GM12878 (cell line): Measurements from ENCODE around the gene ANKRD17. TPM values are rescaled to one million over a fixed set of nuclear protein-coding genes. Genes with fewer than 3 reads are reported as not detected.

Source experiments
- ATAC-seq: fragments of 200-7000 bp; cut with Tn5 transposase; 3 replicates; pipeline ENCODE4 v1.9.1; 2020; ENCODE audit warnings: mild to moderate bottlenecking, moderate library complexity
- BruUV-seq: library from RNA; stranded (reverse); fragments of 400-500 nt; replicated peaks from 2 replicates; lab custom pipeline; 2021; lab: Mats Ljungman, UMichigan
- CTCF ChIA-PET: fragments of 300-600 bp; sonication (Branson Sonifier 250); formaldehyde crosslinking; extraction: SDS; loops from one replicate; lab custom pipeline; 2021; ENCODE audit warnings: inconsistent platforms; lab: Yijun Ruan, JAX
- POLR2A ChIA-PET: fragments of 350-600 bp; formaldehyde crosslinking; extraction: SDS; loops from one replicate; lab custom pipeline; 2021; ENCODE audit warnings: inconsistent platforms; lab: Charles Lee
- RAD21 ChIA-PET: fragments of 300-600 bp; sonication (Branson Sonifier 250); formaldehyde crosslinking; loops from one replicate; lab custom pipeline; 2023; ENCODE audit warnings: antibody characterized with exemption; ENCODE audit not compliant: unreplicated experiment; lab: Charles Lee
- SMC1A ChIA-PET: fragments of 300-600 bp; sonication (Branson Sonifier 250); formaldehyde crosslinking; loops from one replicate; lab custom pipeline; 2023; ENCODE audit not compliant: unreplicated experiment, uncharacterized antibody; lab: Charles Lee
- DNase-seq: peaks from one replicate; pipeline ENCODE4 v3.0.0-alpha.2; 2011; ENCODE audit warnings: low read depth, low spot score
- FAIRE-seq: peaks from 3 replicates; lab custom pipeline; 2011; peaks lifted over from hg19 to GRCh38; lab: Jason Lieb, UNC
- H2AFZ ChIP-seq: 2 replicates; pipeline ENCODE4 v1.6.0; 2011; ENCODE audit warnings: low read depth, low read length, control low read depth; ENCODE audit not compliant: control insufficient read depth
- H3K27ac ChIP-seq: 2 replicates; pipeline ENCODE4 v1.5.1; 2011; ENCODE audit warnings: control low read depth; ENCODE audit not compliant: control insufficient read depth, insufficient read depth
- H3K27me3 ChIP-seq, 2 experiments: replicated peaks in 1 of 2; 2 replicates each; pipeline versions ENCODE4 v1.6.0 to v1.6.1; 2011; ENCODE audit warnings: low read length in 1 of 2; ENCODE audit not compliant: control insufficient read depth in 2 of 2, insufficient read depth in 2 of 2
- H3K36me3 ChIP-seq, 2 experiments: 2 replicates each; pipeline ENCODE4 v1.5.1; 2011; ENCODE audit warnings: low read length in 1 of 2; ENCODE audit not compliant: control insufficient read depth in 2 of 2, insufficient read depth in 2 of 2
- H3K4me1 ChIP-seq: 2 replicates; pipeline ENCODE4 v1.6.1; 2011; ENCODE audit warnings: mild to moderate bottlenecking, low read length, moderate library complexity, mixed read lengths; ENCODE audit not compliant: control insufficient read depth, insufficient read depth
- H3K4me2 ChIP-seq: 2 replicates; pipeline ENCODE4 v1.6.0; 2011; ENCODE audit warnings: control low read depth; ENCODE audit not compliant: control insufficient read depth, insufficient read depth
- H3K4me3 ChIP-seq: fragments of 200-600 bp; sonication (generic); 2 replicates; pipeline ENCODE4 v1.5.1; 2016
- H3K79me2 ChIP-seq: 2 replicates; pipeline ENCODE4 v1.6.0; 2011; ENCODE audit warnings: low read length; ENCODE audit not compliant: control insufficient read depth, insufficient read depth
- H3K9ac ChIP-seq: 2 replicates; pipeline ENCODE4 v1.8.0; 2011; ENCODE audit warnings: low read length, control low read depth, mixed read lengths; ENCODE audit not compliant: control insufficient read depth, insufficient read depth
- H3K9me3 ChIP-seq: replicated peaks from 3 replicates; pipeline ENCODE4 v1.5.1; 2011; ENCODE audit warnings: mild to moderate bottlenecking, low read length; ENCODE audit not compliant: control insufficient read depth, insufficient read depth
- H4K20me1 ChIP-seq: 2 replicates; pipeline ENCODE4 v1.6.0; 2011; ENCODE audit not compliant: control insufficient read depth, insufficient read depth
- CEBPB ChIP-seq, 2 experiments: fragments of 150-350 bp in 1 of 2; IDR thresholded peaks; 2 replicates each; pipeline ENCODE4 v1.6.1; 2012 to 2014; ENCODE audit warnings: low read depth in 2 of 2, low read length in 2 of 2, borderline replicate concordance in 1 of 2, inconsistent platforms in 1 of 2
- EGR1 ChIP-seq, 2 experiments: IDR thresholded peaks; 1 replicate in 1 of 2; 2 replicates in 1 of 2; pipeline ENCODE4 v1.6.1; 2011 to 2012; ENCODE audit warnings: low read depth in 2 of 2, low read length in 2 of 2, borderline replicate concordance in 1 of 2, mild to moderate bottlenecking in 1 of 2, moderate library complexity in 1 of 2
- IKZF2 ChIP-seq, 2 experiments: fragments of 450-650 bp; IDR thresholded peaks; 2 replicates each; pipeline ENCODE4 v1.6.1; 2017; ENCODE audit warnings: mild to moderate bottlenecking in 2 of 2, moderate library complexity in 2 of 2
- RCOR1 ChIP-seq: conservative IDR thresholded peaks from 2 replicates; pipeline ENCODE4 v1.6.1; 2012; ENCODE audit warnings: low read depth, low read length, improper control_type of control experiment
- SPI1 ChIP-seq: IDR thresholded peaks from 2 replicates; pipeline ENCODE4 v1.6.1; 2011; ENCODE audit warnings: low read depth, mild to moderate bottlenecking, low read length, moderate library complexity, borderline replicate concordance; ENCODE audit not compliant: insufficient read depth
- WGBS: methylation state at CpG from one replicate; pipeline ENCODE4 v1.1.6; 2016; ENCODE audit warnings: low lambda C conversion rate; ENCODE audit not compliant: insufficient replicate concordance, insufficient coverage; ENCODE audit errors: missing lambda C conversion rate; 5-methylcytosine and 5-hydroxymethylcytosine counted together
- in situ Hi-C: fragments of 300-500 bp; cut with MboI; formaldehyde crosslinking; loops from 9 replicates; pipeline ENCODE4 v1.14.3; 2018; ENCODE audit warnings: mixed read lengths
- intact Hi-C: fragments of 100-400 bp; cut with micrococcal nuclease; formaldehyde crosslinking; loops from one replicate; pipeline ENCODE4 v1.14.2; 2022; ENCODE audit not compliant: unreplicated experiment
- polyA plus RNA-seq, 11 experiments: library from polyadenylated mRNA; depleted of rRNA in 4 of 11; unstranded in 6 of 11; stranded (reverse) in 5 of 11; fragments of >200 nt; fragmentation: Nextera tagmentation in 4 of 11; fragmentation: Illumina TruSeq in 1 of 11; extraction: Ambion mirVana in 4 of 11; extraction: Trizol in 1 of 11; gene quantifications; 1 replicate in 1 of 11; 2 replicates in 10 of 11; pipeline versions ENCODE4 v1.2.1 to v1.2.3, GENCODE V29; 2011 to 2016; ENCODE audit warnings: inconsistent platforms in 2 of 11, missing spikeins in 2 of 11, low read depth in 1 of 11
- total RNA-seq, 4 experiments: library from RNA; depleted of rRNA in 3 of 4; stranded (reverse); fragments of >200 nt in 3 of 4; fragmentation: Illumina TruSeq in 1 of 4; extraction: Trizol in 1 of 4; gene quantifications; 2 replicates each; pipeline versions ENCODE4 v1.2.1 to v1.2.3, GENCODE V29; 2013 to 2021

The ANKRD17 gene
- total and polyA plus RNA-seq, 10 of the 15 experiments (the other 5 are each of a cell fraction or from before 2014, with no cell fraction given), result 11.7 to 46.5 (median 32.6) TPM

DNA sequence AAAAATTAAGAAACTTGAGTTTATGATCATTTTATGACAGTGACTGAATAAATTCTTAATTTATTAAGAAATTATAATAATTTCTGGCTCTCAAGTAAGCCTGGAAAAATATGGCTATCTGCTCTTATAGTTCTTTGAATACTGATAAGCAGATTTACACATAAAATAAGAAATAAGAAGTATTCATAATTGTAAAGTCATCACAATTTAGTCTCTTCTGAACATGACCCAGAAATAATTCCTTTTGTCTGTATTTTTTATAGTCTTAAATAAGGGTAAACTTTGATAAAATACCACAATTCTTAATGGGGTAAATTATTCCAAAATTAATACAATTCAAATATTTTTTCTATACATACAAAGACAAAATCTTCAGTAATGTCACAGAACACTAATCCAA, 72.7 kb downstream of the ANKRD17 start:
- H3K4me2 ChIP-seq, result no peak overlapping the region
- H3K4me1 ChIP-seq, result peaks cover 11% of the 10 kb centered on the region; the same call in 1 of the 2 replicates
- ChIA-PET POLR2A (no interaction called here), CTCF (no interaction called here), SMC1A (interaction anchor here (1.0 kb wide), 1 partner anchor 11 kb away, joined by 3 read pairs; no protein-coding TSS in a partner anchor)
- no peak overlapping the region for H3K27ac ChIP-seq
- no peaks in the 10 kb centered on the region for H3K36me3 ChIP-seq
- H3K27me3 ChIP-seq, result no peaks in the 10 kb centered on the region
- intact Hi-C loops, result no loop called here
- H4K20me1 ChIP-seq, result no peaks in the 10 kb centered on the region
- peaks cover 4% of the 10 kb centered on the region; the same call in 2 of the 3 replicates for H3K9me3 ChIP-seq
- TF ChIP-seq EGR1 (IDR thresholded peaks at IDR 0.05; ENCODE audit: borderline replicate concordance in 1 of 2, low read depth in 2 of 2, low read length in 2 of 2), result no peak
- TF ChIP-seq, all 136 proteins: peak for 0
- FAIRE-seq, result no peak
- no TSS peak for BruUV-seq
- peaks cover 35% of the 10 kb centered on the region for H3K79me2 ChIP-seq
- no peak for DNase-seq
- in situ Hi-C loops, result no loop called here
- RAD21 ChIA-PET, result no interaction called here
- no peak overlapping the region for H3K4me3 ChIP-seq
- H3K9ac ChIP-seq, result no peak overlapping the region
- H2AFZ ChIP-seq, result no peak overlapping the region
- no peak for ATAC-seq

DNA sequence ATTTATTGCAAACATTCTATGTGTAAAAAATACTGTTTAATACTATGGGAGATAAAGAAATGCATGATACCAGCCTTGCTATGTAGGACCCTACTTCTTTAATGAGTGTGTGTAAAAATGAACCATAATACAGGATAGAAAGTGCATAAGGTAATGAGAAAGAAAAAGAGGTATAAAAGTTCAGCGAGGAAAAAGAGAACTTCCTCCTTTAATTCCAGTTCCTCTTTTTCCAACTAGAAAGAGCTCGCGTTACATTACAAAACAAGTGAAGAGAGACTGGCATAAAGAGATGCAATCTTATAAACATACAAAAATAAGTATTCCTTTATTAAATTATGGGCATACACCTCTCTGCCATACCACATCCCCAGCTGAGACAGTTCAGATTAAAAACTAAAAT, 77.4 kb downstream of the ANKRD17 start:
- ChIA-PET SMC1A (interaction anchor here (0.7 to 2.1 kb wide), 14 partner anchors 13 to 114 kb away, joined by 3 to 6 read pairs (median 3); no protein-coding TSS in a partner anchor), POLR2A (interaction anchor here (1.0 to 1.4 kb wide), 2 partner anchors 15 to 76 kb away, joined by 3 to 4 read pairs; no protein-coding TSS in a partner anchor), RAD21 (interaction anchor here (1.1 kb wide), 1 partner anchor 12 kb away, joined by 4 read pairs; no protein-coding TSS in a partner anchor), CTCF (interaction anchor here (1.1 to 2.8 kb wide), 2 partner anchors 17 to 76 kb away, joined by 3 to 10 read pairs; no protein-coding TSS in a partner anchor)
- no peaks in the 10 kb centered on the region for H4K20me1 ChIP-seq
- peaks cover 11% of the 10 kb centered on the region; the same call in 1 of the 2 replicates for H3K4me1 ChIP-seq
- no peak overlapping the region for H2AFZ ChIP-seq
- no peak overlapping the region for H3K4me3 ChIP-seq
- H3K27ac ChIP-seq, result no peak overlapping the region
- ATAC-seq, result peak; percentile 64
- H3K9ac ChIP-seq, result no peak overlapping the region
- intact Hi-C loops (no loop called here), in situ Hi-C loops (no loop called here)
- WGBS, result 22% methylated on average over 3 of the region's 3 CpGs
- H3K4me2 ChIP-seq, result peak overlapping the region; percentile 69
- no peaks in the 10 kb centered on the region for H3K27me3 ChIP-seq
- peaks cover 34% of the 10 kb centered on the region for H3K79me2 ChIP-seq
- DNase-seq, result no peak
- FAIRE-seq, result peak; percentile 66
- peaks cover 1 to 6% of the 10 kb centered on the region in 2 experiments; a peak in 2 of 4 replicates for H3K36me3 ChIP-seq
- H3K9me3 ChIP-seq, result peaks cover 5% of the 10 kb centered on the region
- peak; percentile 92 for TF ChIP-seq SPI1
- no peak for TF ChIP-seq CEBPB (IDR thresholded peaks at IDR 0.05; ENCODE audit: borderline replicate concordance in 1 of 2, low read depth in 2 of 2, low read length in 2 of 2)
- TF ChIP-seq IKZF2 (IDR thresholded peaks at IDR 0.05), result peak in 1 of 2 experiments; percentile 39; a peak in 1 of 4 replicates
- TF ChIP-seq RCOR1, result no peak
- no TSS peak for BruUV-seq
